ENCODE measurements around the gene HSPA12A. TPM values are rescaled to one million over a fixed set of nuclear protein-coding genes. Genes with fewer than 3 reads are reported as not detected.

The HSPA12A gene
- total RNA-seq, 2 experiments from 2014 or later: 0.49 TPM; not detected in 1

- CTCF ChIA-PET: no interaction called here
- intact Hi-C loops (cut with DNase I, micrococcal nuclease): no loop called here
These were observed 44.0 kb downstream of the HSPA12A start for GRCh38 chr10:116698364-116698763.

GRCh38 chr10:116697816-116698215 lies 44.5 kb downstream of the HSPA12A start:
- H3K36me3 ChIP-seq (ENCODE audit: insufficient read depth, low read length): no peaks in the 10 kb centered on the region
- Mint-ChIP-seq H3K36me3 (ENCODE audit: low read depth) (no peaks in the 10 kb centered on the region), H3K9me3 (no peaks in the 10 kb centered on the region), H3K4me1 (ENCODE audit: low read depth) (no peaks in the 10 kb centered on the region), H3K4me3 (no peak overlapping the region), H3K27ac (no peak overlapping the region), H3K27me3 (peaks cover 73% of the 10 kb centered on the region)
- no peak overlapping the region for H3K4me3 ChIP-seq (ENCODE audit: low read length)
- H3K9me3 ChIP-seq (ENCODE audit: control insufficient read depth in 1 of 2, insufficient read depth in 1 of 2, low read length in 2 of 2): peaks cover 0 to 6% of the 10 kb centered on the region in 2 experiments
- ChIA-PET CTCF (no interaction called here), POLR2A (no interaction called here)
- intact Hi-C loops (cut with DNase I, micrococcal nuclease): no loop called here
- no peaks in the 10 kb centered on the region for H3K27me3 ChIP-seq (ENCODE audit: control insufficient read depth in 1 of 2, insufficient read depth in 2 of 2, low read length in 2 of 2)
- TF ChIP-seq, protein P1, sequence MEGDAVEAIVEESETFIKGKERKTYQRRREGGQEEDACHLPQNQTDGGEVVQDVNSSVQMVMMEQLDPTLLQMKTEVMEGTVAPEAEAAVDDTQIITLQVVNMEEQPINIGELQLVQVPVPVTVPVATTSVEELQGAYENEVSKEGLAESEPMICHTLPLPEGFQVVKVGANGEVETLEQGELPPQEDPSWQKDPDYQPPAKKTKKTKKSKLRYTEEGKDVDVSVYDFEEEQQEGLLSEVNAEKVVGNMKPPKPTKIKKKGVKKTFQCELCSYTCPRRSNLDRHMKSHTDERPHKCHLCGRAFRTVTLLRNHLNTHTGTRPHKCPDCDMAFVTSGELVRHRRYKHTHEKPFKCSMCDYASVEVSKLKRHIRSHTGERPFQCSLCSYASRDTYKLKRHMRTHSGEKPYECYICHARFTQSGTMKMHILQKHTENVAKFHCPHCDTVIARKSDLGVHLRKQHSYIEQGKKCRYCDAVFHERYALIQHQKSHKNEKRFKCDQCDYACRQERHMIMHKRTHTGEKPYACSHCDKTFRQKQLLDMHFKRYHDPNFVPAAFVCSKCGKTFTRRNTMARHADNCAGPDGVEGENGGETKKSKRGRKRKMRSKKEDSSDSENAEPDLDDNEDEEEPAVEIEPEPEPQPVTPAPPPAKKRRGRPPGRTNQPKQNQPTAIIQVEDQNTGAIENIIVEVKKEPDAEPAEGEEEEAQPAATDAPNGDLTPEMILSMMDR (IDR thresholded peaks at IDR 0.05): no peak
- no peak overlapping the region for H3K27ac ChIP-seq (ENCODE audit: low read depth in 1 of 2, low read length in 2 of 2)
- no peak for ATAC-seq (ENCODE audit: poor library complexity)
- no peak for DNase-seq
- no peaks in the 10 kb centered on the region for H3K4me1 ChIP-seq (ENCODE audit: insufficient read depth, low read length)

More at GRCh38 chr10:116698364-116698763, 44.0 kb downstream of the HSPA12A start:
- Mint-ChIP-seq H3K27ac (no peak overlapping the region), H3K4me3 (no peak overlapping the region), H3K4me1 (ENCODE audit: low read depth) (no peaks in the 10 kb centered on the region), H3K27me3 (peaks cover 73% of the 10 kb centered on the region), H3K36me3 (ENCODE audit: low read depth) (no peaks in the 10 kb centered on the region), H3K9me3 (no peaks in the 10 kb centered on the region)
- no peaks in the 10 kb centered on the region for H3K4me1 ChIP-seq (ENCODE audit: insufficient read depth, low read length)
- no peak overlapping the region for H3K27ac ChIP-seq (ENCODE audit: low read depth in 1 of 2, low read length in 2 of 2)
- no peaks in the 10 kb centered on the region for H3K27me3 ChIP-seq (ENCODE audit: control insufficient read depth in 1 of 2, insufficient read depth in 2 of 2, low read length in 2 of 2)
- TF ChIP-seq, protein P1 (IDR thresholded peaks at IDR 0.05): no peak
- no peak overlapping the region for H3K4me3 ChIP-seq (ENCODE audit: low read length)
- no peak for ATAC-seq (ENCODE audit: poor library complexity)
- no peak for DNase-seq
- H3K36me3 ChIP-seq (ENCODE audit: insufficient read depth, low read length): no peaks in the 10 kb centered on the region
- H3K9me3 ChIP-seq (ENCODE audit: control insufficient read depth in 1 of 2, insufficient read depth in 1 of 2, low read length in 2 of 2): peaks cover 0 to 8% of the 10 kb centered on the region in 2 experiments
- POLR2A ChIA-PET: no interaction called here

DNA sequence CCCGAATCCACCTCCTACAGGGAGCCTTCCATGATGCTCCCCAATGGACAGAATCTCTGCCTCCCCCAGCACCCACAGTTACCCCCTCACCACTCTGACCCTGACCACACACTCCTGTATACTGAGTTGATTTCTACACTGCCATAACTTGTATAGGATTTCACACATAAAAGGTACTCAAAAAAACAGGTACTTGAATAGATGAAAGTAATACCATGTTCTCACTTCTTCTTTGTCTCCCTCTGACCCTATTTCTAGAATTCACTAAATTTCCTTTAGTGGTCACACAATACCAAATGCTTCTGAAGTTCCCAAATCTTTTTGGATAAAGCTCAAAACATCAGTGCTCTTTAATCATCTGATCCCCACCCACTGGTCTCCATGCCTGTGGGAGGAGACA lies 45.4 kb downstream of the HSPA12A start:
- H3K9me3 Mint-ChIP-seq: no peaks in the 10 kb centered on the region
- H3K27me3 Mint-ChIP-seq: peaks cover 74% of the 10 kb centered on the region
- H3K4me3 Mint-ChIP-seq: no peak overlapping the region
- Histone ChIP-seq H3K36me3 (ENCODE audit: insufficient read depth, low read length) (no peaks in the 10 kb centered on the region), H3K4me3 (ENCODE audit: low read length) (no peak overlapping the region), H3K27me3 (ENCODE audit: control insufficient read depth in 1 of 2, insufficient read depth in 2 of 2, low read length in 2 of 2) (no peaks in the 10 kb centered on the region), H3K4me1 (ENCODE audit: insufficient read depth, low read length) (no peaks in the 10 kb centered on the region), H3K9me3 (ENCODE audit: control insufficient read depth in 1 of 2, insufficient read depth in 1 of 2, low read length in 2 of 2) (no peaks in the 10 kb centered on the region), H3K27ac (ENCODE audit: low read depth in 1 of 2, low read length in 2 of 2) (no peak overlapping the region)
- POLR2A ChIA-PET: no interaction called here
- no peaks in the 10 kb centered on the region for H3K4me1 Mint-ChIP-seq (ENCODE audit: low read depth)
- intact Hi-C loops (cut with DNase I, micrococcal nuclease): no loop called here
- CTCF ChIA-PET: interaction anchor here (0.6 kb wide), 1 partner anchor 1496 kb away, joined by 3 read pairs; no protein-coding TSS in a partner anchor
- no peaks in the 10 kb centered on the region for H3K36me3 Mint-ChIP-seq (ENCODE audit: low read depth)
- TF ChIP-seq, protein P1 (IDR thresholded peaks at IDR 0.05): no peak
- ATAC-seq (ENCODE audit: poor library complexity): no peak
- no peak overlapping the region for H3K27ac Mint-ChIP-seq
- DNase-seq: no peak

Data from CD4-positive, alpha-beta T cell (primary cell).